PC-9 (cell line): ENCODE results near the gene STX19. TPM values are rescaled to one million over a fixed set of nuclear protein-coding genes. Genes with fewer than 3 reads are reported as not detected.

Experiments used
- BruUV-seq: library from RNA; stranded (reverse); fragments of 400-500 nt; replicated peaks from 2 replicates; lab custom pipeline; 2021; lab: Mats Ljungman, UMichigan
- CTCF ChIA-PET: fragments of 300-600 bp; sonication (Branson Sonifier 250); formaldehyde crosslinking; loops from one replicate; lab custom pipeline; 2022; ENCODE audit warnings: antibody characterized with exemption; lab: Charles Lee
- POLR2A ChIA-PET: fragments of 300-600 bp; sonication (Branson Sonifier 250); formaldehyde crosslinking; loops from one replicate; lab custom pipeline; 2022; ENCODE audit warnings: antibody characterized with exemption; ENCODE audit not compliant: unreplicated experiment; lab: Charles Lee
- DNase-seq, 2 experiments: peaks; one replicate each; pipeline versions ENCODE4 v3.0.0 to v3.0.0-alpha.2; 2015 to 2022; ENCODE audit warnings: mixed read lengths in 1 of 2
- H2AFZ ChIP-seq: fragments of 200-600 bp; sonication (generic); 2 replicates; pipeline ENCODE4 v1.8.1; 2017; ENCODE audit warnings: antibody characterized with exemption
- H3F3A ChIP-seq: fragments of 200-600 bp; sonication (generic); 2 replicates; pipeline ENCODE4 v1.8.1; 2017; ENCODE audit warnings: antibody characterized with exemption, mild to moderate bottlenecking, low read depth; ENCODE audit not compliant: insufficient read depth
- H3K27ac ChIP-seq: fragments of 200-600 bp; sonication (generic); 2 replicates; pipeline ENCODE4 v1.6.1; 2016; ENCODE audit warnings: mixed run types
- H3K27me3 ChIP-seq: fragments of 200-600 bp; sonication (generic); 2 replicates; pipeline ENCODE4 v1.6.1; 2016; ENCODE audit warnings: low read depth, mixed run types; ENCODE audit not compliant: insufficient read depth
- H3K36me3 ChIP-seq: fragments of 200-600 bp; sonication (generic); 2 replicates; pipeline ENCODE4 v1.6.1; 2016; ENCODE audit warnings: low read depth, mixed run types
- H3K4me1 ChIP-seq: fragments of 200-600 bp; sonication (generic); replicated peaks from 2 replicates; pipeline ENCODE4 v1.6.1; 2016; ENCODE audit warnings: mixed run types; ENCODE audit not compliant: insufficient read depth
- H3K4me2 ChIP-seq: fragments of 200-600 bp; sonication (generic); 2 replicates; pipeline ENCODE4 v1.6.1; 2017; ENCODE audit warnings: mixed run types
- H3K4me3 ChIP-seq: fragments of 200-600 bp; sonication (generic); 2 replicates; pipeline ENCODE4 v1.6.1; 2016; ENCODE audit warnings: mixed run types
- H3K79me2 ChIP-seq: fragments of 200-600 bp; sonication (generic); 2 replicates; pipeline ENCODE4 v1.6.1; 2017; ENCODE audit warnings: low read depth, mixed run types
- H3K9me2 ChIP-seq: fragments of 200-600 bp; sonication (generic); 2 replicates; pipeline ENCODE4 v1.8.1; 2017; ENCODE audit warnings: mild to moderate bottlenecking; ENCODE audit not compliant: insufficient read depth
- H3K9me3 ChIP-seq: fragments of 200-600 bp; sonication (generic); 2 replicates; pipeline ENCODE4 v1.8.1; 2016; ENCODE audit warnings: low read depth; ENCODE audit not compliant: insufficient read depth
- H4K20me1 ChIP-seq: fragments of 200-600 bp; sonication (generic); 2 replicates; pipeline ENCODE4 v1.8.1; 2017; ENCODE audit not compliant: insufficient read depth
- EZH2 ChIP-seq: fragments of 200-600 bp; sonication (generic); IDR thresholded peaks from 2 replicates; pipeline ENCODE4 v1.8.0; 2017; ENCODE audit warnings: antibody characterized with exemption, low read depth
- intact Hi-C: fragments of 100-400 bp; cut with micrococcal nuclease; formaldehyde crosslinking; loops from one replicate; pipeline ENCODE4 v1.10.0; 2022; ENCODE audit not compliant: unreplicated experiment
- total RNA-seq: library from RNA; stranded (reverse); gene quantifications from 2 replicates; pipeline ENCODE4 v1.2.3, GENCODE V29; 2021
- TF ChIP-seq, protein P1 (sequence below): fragments of 200-600 bp; sonication (generic); conservative IDR thresholded peaks from 2 replicates; pipeline ENCODE4 v1.6.1; 2017; ENCODE audit warnings: mixed run types, antibody characterized with exemption, mild to moderate bottlenecking, moderate library complexity

STX19 gene
- total RNA-seq, 1 experiment from 2014 or later: 5.5 TPM

GRCh38 chr3:94024385-94024784 is 4.0 kb downstream of the STX19 start:
- Histone ChIP-seq H3K4me3 (no peak overlapping the region), H3K27me3 (no peaks in the 10 kb centered on the region), H3K4me1 (peaks cover 18% of the 10 kb centered on the region), H3K27ac (no peak overlapping the region), H3F3A (peaks cover 13% of the 10 kb centered on the region), H3K9me2 (no peaks in the 10 kb centered on the region), H3K79me2 (no peaks in the 10 kb centered on the region), H2AFZ (no peak overlapping the region), H4K20me1 (no peaks in the 10 kb centered on the region), H3K4me2 (no peak overlapping the region), H3K9me3 (no peaks in the 10 kb centered on the region), H3K36me3 (no peaks in the 10 kb centered on the region)
- no peak for TF ChIP-seq EZH2
- TF ChIP-seq, protein P1, sequence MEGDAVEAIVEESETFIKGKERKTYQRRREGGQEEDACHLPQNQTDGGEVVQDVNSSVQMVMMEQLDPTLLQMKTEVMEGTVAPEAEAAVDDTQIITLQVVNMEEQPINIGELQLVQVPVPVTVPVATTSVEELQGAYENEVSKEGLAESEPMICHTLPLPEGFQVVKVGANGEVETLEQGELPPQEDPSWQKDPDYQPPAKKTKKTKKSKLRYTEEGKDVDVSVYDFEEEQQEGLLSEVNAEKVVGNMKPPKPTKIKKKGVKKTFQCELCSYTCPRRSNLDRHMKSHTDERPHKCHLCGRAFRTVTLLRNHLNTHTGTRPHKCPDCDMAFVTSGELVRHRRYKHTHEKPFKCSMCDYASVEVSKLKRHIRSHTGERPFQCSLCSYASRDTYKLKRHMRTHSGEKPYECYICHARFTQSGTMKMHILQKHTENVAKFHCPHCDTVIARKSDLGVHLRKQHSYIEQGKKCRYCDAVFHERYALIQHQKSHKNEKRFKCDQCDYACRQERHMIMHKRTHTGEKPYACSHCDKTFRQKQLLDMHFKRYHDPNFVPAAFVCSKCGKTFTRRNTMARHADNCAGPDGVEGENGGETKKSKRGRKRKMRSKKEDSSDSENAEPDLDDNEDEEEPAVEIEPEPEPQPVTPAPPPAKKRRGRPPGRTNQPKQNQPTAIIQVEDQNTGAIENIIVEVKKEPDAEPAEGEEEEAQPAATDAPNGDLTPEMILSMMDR: no peak
- intact Hi-C loops: no loop called here
- BruUV-seq: no TSS peak
- POLR2A ChIA-PET: no interaction called here
- no peak for DNase-seq
- CTCF ChIA-PET: no interaction called here

GRCh38 chr3:94020293-94020692 is 8.1 kb downstream of the STX19 start:
- ChIA-PET POLR2A (no interaction called here), CTCF (interaction anchor here (0.5 kb wide), 1 partner anchor 16 kb away, joined by 4 read pairs; no protein-coding TSS in a partner anchor)
- H3K27me3 ChIP-seq: no peaks in the 10 kb centered on the region
- no peaks in the 10 kb centered on the region; the same call in 1 of the 2 replicates for H3F3A ChIP-seq
- no peaks in the 10 kb centered on the region for H3K9me2 ChIP-seq
- no peak overlapping the region for H2AFZ ChIP-seq
- intact Hi-C loops: no loop called here
- H3K4me2 ChIP-seq: no peak overlapping the region
- no peaks in the 10 kb centered on the region for H3K4me1 ChIP-seq
- BruUV-seq: no TSS peak
- H3K27ac ChIP-seq: no peak overlapping the region
- H3K4me3 ChIP-seq: no peak overlapping the region
- no peaks in the 10 kb centered on the region for H4K20me1 ChIP-seq
- no peaks in the 10 kb centered on the region for H3K79me2 ChIP-seq
- no peaks in the 10 kb centered on the region for H3K36me3 ChIP-seq
- no peak for DNase-seq
- H3K9me3 ChIP-seq: no peaks in the 10 kb centered on the region
- no peak for TF ChIP-seq EZH2
- TF ChIP-seq, protein P1: no peak

DNA sequence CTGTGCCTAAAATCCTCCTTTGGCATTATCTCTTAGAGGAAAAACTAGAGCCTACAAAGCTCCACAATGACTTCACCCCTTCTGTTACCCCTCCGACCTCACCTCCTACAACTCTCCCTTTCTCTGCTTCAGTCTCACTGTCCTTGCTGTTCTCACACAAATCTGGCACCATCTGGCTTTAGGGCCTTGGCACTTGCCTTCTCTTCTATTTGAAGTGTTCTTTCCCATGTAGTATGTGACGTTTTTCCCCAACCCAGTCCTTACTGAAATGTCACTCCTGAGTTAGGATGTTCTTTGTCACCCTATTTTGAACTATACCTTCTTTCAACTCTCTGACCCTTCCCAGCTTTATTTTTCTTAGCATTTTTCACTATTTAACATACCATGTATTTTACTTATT is 8.7 kb downstream of the STX19 start:
- H3F3A ChIP-seq: no peaks in the 10 kb centered on the region; the same call in 1 of the 2 replicates
- no peak overlapping the region for H2AFZ ChIP-seq
- H3K9me3 ChIP-seq: no peaks in the 10 kb centered on the region
- H3K27me3 ChIP-seq: no peaks in the 10 kb centered on the region
- H3K79me2 ChIP-seq: no peaks in the 10 kb centered on the region
- no peak overlapping the region for H3K4me2 ChIP-seq
- ChIA-PET CTCF (no interaction called here), POLR2A (no interaction called here)
- TF ChIP-seq, protein P1: no peak
- TF ChIP-seq EZH2: no peak
- H3K4me3 ChIP-seq: no peak overlapping the region
- no peaks in the 10 kb centered on the region for H3K4me1 ChIP-seq
- no peaks in the 10 kb centered on the region for H4K20me1 ChIP-seq
- DNase-seq: no peak
- intact Hi-C loops: no loop called here
- BruUV-seq: no TSS peak
- no peak overlapping the region for H3K27ac ChIP-seq
- no peaks in the 10 kb centered on the region for H3K36me3 ChIP-seq
- H3K9me2 ChIP-seq: no peaks in the 10 kb centered on the region
